Liver (tissue), 9 donors: ENCODE measurements around the gene NDC1. TPM values are rescaled to one million over a fixed set of nuclear protein-coding genes. Genes with fewer than 3 reads are reported as not detected.

Experiments
- DNase-seq: peaks from one replicate; pipeline ENCODE4 v3.0.0-alpha.2; 2017; ENCODE audit warnings: low spot score
- H3K27ac ChIP-seq, 2 donors: one replicate each; pipeline ENCODE4 v1.7.0; 2013; ENCODE audit warnings: inconsistent platforms in 2 of 2, low read length in 2 of 2, control low read depth in 1 of 2, low read depth in 1 of 2, mild to moderate bottlenecking in 1 of 2
- H3K27me3 ChIP-seq, 4 donors: one replicate each; pipeline versions ENCODE4 v1.6.1 to v1.7.0; 2013; ENCODE audit warnings: low read length in 3 of 4, inconsistent platforms in 1 of 4, mild to moderate bottlenecking in 1 of 4, moderate library complexity in 1 of 4; ENCODE audit not compliant: control insufficient read depth in 4 of 4, insufficient read depth in 4 of 4
- H3K36me3 ChIP-seq, 4 donors: one replicate each; pipeline versions ENCODE4 v1.6.1 to v1.7.0; 2013; ENCODE audit warnings: low read length in 3 of 4, mild to moderate bottlenecking in 3 of 4, low read depth in 1 of 4, moderate library complexity in 1 of 4; ENCODE audit not compliant: control insufficient read depth in 4 of 4, insufficient read depth in 3 of 4
- H3K4me1 ChIP-seq, 4 donors: one replicate each; pipeline versions ENCODE4 v1.6.1 to v1.7.0; 2013; ENCODE audit warnings: low read length in 3 of 4, mild to moderate bottlenecking in 3 of 4, moderate library complexity in 1 of 4; ENCODE audit not compliant: control insufficient read depth in 4 of 4, insufficient read depth in 4 of 4
- H3K4me3 ChIP-seq, 3 donors: one replicate each; pipeline versions ENCODE4 v1.6.1 to v1.7.0; 2013; ENCODE audit warnings: low read length in 3 of 3, control low read depth in 1 of 3, low read depth in 1 of 3, mild to moderate bottlenecking in 1 of 3
- H3K9ac ChIP-seq, 2 donors: one replicate each; pipeline ENCODE4 v1.7.0; 2013; ENCODE audit warnings: low read length in 2 of 2, mild to moderate bottlenecking in 2 of 2, moderate library complexity in 2 of 2, control low read depth in 1 of 2, low read depth in 1 of 2
- H3K9me3 ChIP-seq, 4 donors: one replicate each; pipeline versions ENCODE4 v1.6.1 to v1.7.0; 2013; ENCODE audit warnings: low read length in 3 of 4; ENCODE audit not compliant: control insufficient read depth in 4 of 4
- FOXA2 ChIP-seq: IDR thresholded peaks from 2 replicates; pipeline ENCODE4 v1.6.1; 2016; ENCODE audit warnings: antibody characterized with exemption
- RAD21 ChIP-seq, 2 donors: IDR thresholded peaks; 2 replicates each; pipeline ENCODE4 v1.6.1; 2016; ENCODE audit warnings: antibody characterized with exemption in 2 of 2, mild to moderate bottlenecking in 2 of 2
- SP1 ChIP-seq: IDR thresholded peaks from 2 replicates; pipeline ENCODE4 v1.6.1; 2018; ENCODE audit warnings: antibody characterized with exemption, mild to moderate bottlenecking
- TAF1 ChIP-seq: conservative IDR thresholded peaks from 2 replicates; pipeline ENCODE4 v1.6.1; 2016; ENCODE audit warnings: antibody characterized with exemption, mild to moderate bottlenecking
- YY1 ChIP-seq: IDR thresholded peaks from 2 replicates; pipeline ENCODE4 v1.6.1; 2016; ENCODE audit warnings: antibody characterized with exemption, mild to moderate bottlenecking
- WGBS: extraction: QIAGEN DNeasy Blood & Tissue Kit; methylation state at CpG from one replicate; pipeline ENCODE4 v1.1.7; 2013; 5-methylcytosine and 5-hydroxymethylcytosine counted together
- polyA plus RNA-seq, 2 donors: library from polyadenylated mRNA; stranded (reverse) in 1 of 2; unstranded in 1 of 2; fragments of 200-250 nt in 1 of 2; fragments of >200 nt in 1 of 2; fragmentation: Nextera tagmentation in 1 of 2; extraction: Ambion mirVana in 1 of 2; gene quantifications; one replicate each; pipeline versions ENCODE4 v1.2.1 to v1.2.3, GENCODE V29; 2013 to 2015
- total RNA-seq, 2 donors: library from RNA; depleted of rRNA; stranded (reverse); fragments of >200 nt; gene quantifications; one replicate each; pipeline ENCODE4 v1.2.3, GENCODE V29; 2014
- TF ChIP-seq, protein P1 (sequence below): IDR thresholded peaks from 2 replicates; pipeline ENCODE4 v1.6.1; 2016; ENCODE audit warnings: antibody characterized with exemption
- TF ChIP-seq, protein P2 (sequence below): IDR thresholded peaks from 2 replicates; pipeline ENCODE4 v1.6.1; 2016; ENCODE audit warnings: antibody characterized with exemption, mild to moderate bottlenecking
- TF ChIP-seq, protein P3 (sequence below): IDR thresholded peaks from 2 replicates; pipeline ENCODE4 v1.6.1; 2016; ENCODE audit warnings: antibody characterized with exemption
- donor health status: healthy.
- donor health status: healthy.
- donor health status: healthy.
- donor health status: healthy.
- donor health status: healthy.

Gene NDC1
- total and polyA plus RNA-seq, 4 donors, result 2.2 to 17.9 (median 5.8) TPM

DNA sequence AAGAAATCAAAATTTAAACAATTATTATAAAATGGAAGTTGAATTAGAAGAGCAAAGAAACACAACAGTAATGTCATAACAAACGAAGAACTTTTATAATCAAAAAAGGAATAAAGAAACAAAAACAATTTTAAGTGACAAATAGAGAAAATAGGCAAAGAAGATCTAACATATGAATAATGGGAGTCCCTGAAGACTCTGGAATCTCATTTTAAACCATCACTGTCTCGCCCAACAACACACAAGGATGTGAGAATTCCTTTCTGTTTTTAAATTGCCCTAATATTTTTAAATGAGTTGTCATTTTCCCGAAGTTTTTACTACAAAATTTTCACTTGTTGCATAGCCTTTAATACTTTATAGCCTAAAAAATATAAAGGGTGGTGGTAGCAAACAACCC is 4.3 kb upstream of the NDC1 start (continued):
- TF ChIP-seq RAD21 (IDR thresholded peaks at IDR 0.05), result no peak
- TF ChIP-seq FOXA2, result no peak
- TF ChIP-seq YY1, result no peak

DNA sequence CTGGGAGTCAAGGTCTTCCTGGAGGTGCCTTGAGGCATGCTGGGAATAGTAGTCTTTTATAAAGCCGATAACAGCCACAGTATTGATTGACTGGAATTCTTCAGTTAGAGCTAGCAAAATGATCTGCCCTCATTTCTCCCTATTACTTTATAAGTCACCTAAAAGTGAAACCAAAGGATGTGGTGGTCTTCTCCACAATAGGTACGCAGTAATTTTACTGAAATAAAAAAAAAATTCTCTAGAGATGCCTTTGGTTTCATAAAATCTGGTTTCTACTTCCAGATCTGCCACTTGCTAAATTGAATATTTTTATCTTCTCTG is 518 bp upstream of the NDC1 start:
- WGBS, result 7% methylated on average over 2 of the region's 2 CpGs
- TF ChIP-seq, protein P1, sequence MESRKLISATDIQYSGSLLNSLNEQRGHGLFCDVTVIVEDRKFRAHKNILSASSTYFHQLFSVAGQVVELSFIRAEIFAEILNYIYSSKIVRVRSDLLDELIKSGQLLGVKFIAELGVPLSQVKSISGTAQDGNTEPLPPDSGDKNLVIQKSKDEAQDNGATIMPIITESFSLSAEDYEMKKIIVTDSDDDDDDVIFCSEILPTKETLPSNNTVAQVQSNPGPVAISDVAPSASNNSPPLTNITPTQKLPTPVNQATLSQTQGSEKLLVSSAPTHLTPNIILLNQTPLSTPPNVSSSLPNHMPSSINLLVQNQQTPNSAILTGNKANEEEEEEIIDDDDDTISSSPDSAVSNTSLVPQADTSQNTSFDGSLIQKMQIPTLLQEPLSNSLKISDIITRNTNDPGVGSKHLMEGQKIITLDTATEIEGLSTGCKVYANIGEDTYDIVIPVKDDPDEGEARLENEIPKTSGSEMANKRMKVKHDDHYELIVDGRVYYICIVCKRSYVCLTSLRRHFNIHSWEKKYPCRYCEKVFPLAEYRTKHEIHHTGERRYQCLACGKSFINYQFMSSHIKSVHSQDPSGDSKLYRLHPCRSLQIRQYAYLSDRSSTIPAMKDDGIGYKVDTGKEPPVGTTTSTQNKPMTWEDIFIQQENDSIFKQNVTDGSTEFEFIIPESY, result no peak
- TF ChIP-seq SP1 (peak; percentile 3), TAF1 (peak; percentile 6)
- TF ChIP-seq, protein P2, sequence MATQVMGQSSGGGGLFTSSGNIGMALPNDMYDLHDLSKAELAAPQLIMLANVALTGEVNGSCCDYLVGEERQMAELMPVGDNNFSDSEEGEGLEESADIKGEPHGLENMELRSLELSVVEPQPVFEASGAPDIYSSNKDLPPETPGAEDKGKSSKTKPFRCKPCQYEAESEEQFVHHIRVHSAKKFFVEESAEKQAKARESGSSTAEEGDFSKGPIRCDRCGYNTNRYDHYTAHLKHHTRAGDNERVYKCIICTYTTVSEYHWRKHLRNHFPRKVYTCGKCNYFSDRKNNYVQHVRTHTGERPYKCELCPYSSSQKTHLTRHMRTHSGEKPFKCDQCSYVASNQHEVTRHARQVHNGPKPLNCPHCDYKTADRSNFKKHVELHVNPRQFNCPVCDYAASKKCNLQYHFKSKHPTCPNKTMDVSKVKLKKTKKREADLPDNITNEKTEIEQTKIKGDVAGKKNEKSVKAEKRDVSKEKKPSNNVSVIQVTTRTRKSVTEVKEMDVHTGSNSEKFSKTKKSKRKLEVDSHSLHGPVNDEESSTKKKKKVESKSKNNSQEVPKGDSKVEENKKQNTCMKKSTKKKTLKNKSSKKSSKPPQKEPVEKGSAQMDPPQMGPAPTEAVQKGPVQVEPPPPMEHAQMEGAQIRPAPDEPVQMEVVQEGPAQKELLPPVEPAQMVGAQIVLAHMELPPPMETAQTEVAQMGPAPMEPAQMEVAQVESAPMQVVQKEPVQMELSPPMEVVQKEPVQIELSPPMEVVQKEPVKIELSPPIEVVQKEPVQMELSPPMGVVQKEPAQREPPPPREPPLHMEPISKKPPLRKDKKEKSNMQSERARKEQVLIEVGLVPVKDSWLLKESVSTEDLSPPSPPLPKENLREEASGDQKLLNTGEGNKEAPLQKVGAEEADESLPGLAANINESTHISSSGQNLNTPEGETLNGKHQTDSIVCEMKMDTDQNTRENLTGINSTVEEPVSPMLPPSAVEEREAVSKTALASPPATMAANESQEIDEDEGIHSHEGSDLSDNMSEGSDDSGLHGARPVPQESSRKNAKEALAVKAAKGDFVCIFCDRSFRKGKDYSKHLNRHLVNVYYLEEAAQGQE, result no peak
- TF ChIP-seq, protein P3, sequence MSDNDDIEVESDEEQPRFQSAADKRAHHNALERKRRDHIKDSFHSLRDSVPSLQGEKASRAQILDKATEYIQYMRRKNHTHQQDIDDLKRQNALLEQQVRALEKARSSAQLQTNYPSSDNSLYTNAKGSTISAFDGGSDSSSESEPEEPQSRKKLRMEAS, result no peak
- no peak for DNase-seq
- H3K27ac ChIP-seq, result peak overlapping the region; percentile 96 to 100
- H3K27me3 ChIP-seq, result no peaks in the 10 kb centered on the region
- H3K9ac ChIP-seq, result peak overlapping the region in 1 of 2 donors; percentile 83
- peaks cover 0 to 5% (median 2%) of the 10 kb centered on the region in 4 donors for H3K9me3 ChIP-seq
- peaks cover 0 to 1% (median 0%) of the 10 kb centered on the region in 4 donors for H3K36me3 ChIP-seq
- H3K4me3 ChIP-seq, result peak overlapping the region in 1 of 3 donors; percentile 91
- peaks cover 0 to 15% (median 4%) of the 10 kb centered on the region in 4 donors for H3K4me1 ChIP-seq

DNA sequence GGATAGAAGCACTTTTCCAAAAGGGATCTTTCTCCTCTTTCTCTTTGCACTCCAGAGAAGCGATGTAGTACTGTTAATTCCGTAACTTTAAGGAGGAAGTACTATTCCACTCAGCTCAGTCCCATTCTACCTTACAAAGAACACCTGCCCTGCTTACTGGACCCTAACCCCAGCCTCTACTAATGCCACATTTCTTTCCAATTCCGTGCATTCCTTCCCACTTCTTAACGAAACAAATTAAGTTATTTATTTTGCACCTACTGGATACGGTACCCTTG is 511 bp downstream of the NDC1 start:
- Histone ChIP-seq H3K27me3 (no peaks in the 10 kb centered on the region), H3K9ac (peak overlapping the region; percentile 55 to 83), H3K4me1 (peaks cover 0 to 15% (median 4%) of the 10 kb centered on the region in 4 donors), H3K36me3 (peaks cover 0 to 1% (median 0%) of the 10 kb centered on the region in 4 donors), H3K4me3 (peak overlapping the region; percentile 75 to 91 (median 82)), H3K9me3 (peaks cover 0 to under 1% (median 0%) of the 10 kb centered on the region in 4 donors), H3K27ac (peak overlapping the region; percentile 96 to 100)
- under 1% methylated on average over 5 of the region's 5 CpGs for WGBS
- no peak for DNase-seq
- TF ChIP-seq, protein P1, result no peak
- TF ChIP-seq, protein P3, result no peak
- TF ChIP-seq YY1, result no peak
